ENCODE measurements around the gene EXO5.

- TF ChIP-seq, protein P1, sequence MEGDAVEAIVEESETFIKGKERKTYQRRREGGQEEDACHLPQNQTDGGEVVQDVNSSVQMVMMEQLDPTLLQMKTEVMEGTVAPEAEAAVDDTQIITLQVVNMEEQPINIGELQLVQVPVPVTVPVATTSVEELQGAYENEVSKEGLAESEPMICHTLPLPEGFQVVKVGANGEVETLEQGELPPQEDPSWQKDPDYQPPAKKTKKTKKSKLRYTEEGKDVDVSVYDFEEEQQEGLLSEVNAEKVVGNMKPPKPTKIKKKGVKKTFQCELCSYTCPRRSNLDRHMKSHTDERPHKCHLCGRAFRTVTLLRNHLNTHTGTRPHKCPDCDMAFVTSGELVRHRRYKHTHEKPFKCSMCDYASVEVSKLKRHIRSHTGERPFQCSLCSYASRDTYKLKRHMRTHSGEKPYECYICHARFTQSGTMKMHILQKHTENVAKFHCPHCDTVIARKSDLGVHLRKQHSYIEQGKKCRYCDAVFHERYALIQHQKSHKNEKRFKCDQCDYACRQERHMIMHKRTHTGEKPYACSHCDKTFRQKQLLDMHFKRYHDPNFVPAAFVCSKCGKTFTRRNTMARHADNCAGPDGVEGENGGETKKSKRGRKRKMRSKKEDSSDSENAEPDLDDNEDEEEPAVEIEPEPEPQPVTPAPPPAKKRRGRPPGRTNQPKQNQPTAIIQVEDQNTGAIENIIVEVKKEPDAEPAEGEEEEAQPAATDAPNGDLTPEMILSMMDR (IDR thresholded peaks at IDR 0.05; ENCODE audit: low read length), result no peak
- TF ChIP-seq EZH2 (IDR thresholded peaks at IDR 0.05; ENCODE audit: borderline replicate concordance, low read length), result no peak
Measured at GRCh38 chr1:40519517-40519916, 10.9 kb downstream of the EXO5 start.

Measured in OCI-LY1 (cell line).